Measurements from ENCODE around the gene STK32C. TPM values are rescaled to one million over a fixed set of nuclear protein-coding genes. Genes with fewer than 3 reads are reported as not detected.

The STK32C gene
- total and polyA plus RNA-seq, 2 of the 4 experiments (the other 2 are of a cell fraction): 5.0 to 8.3 TPM

GRCh38 chr10:132196178-132197113 is 111.3 kb downstream of the STK32C start:
- Histone ChIP-seq H3K9ac (ENCODE audit: low read depth, low read length) (no peak overlapping the region), H4K20me1 (ENCODE audit: insufficient read depth, low read length) (peaks cover 9% of the 10 kb centered on the region), H4K8ac (ENCODE audit: low read depth in 2 of 2, low read length in 2 of 2) (no peak overlapping the region), H2BK120ac (ENCODE audit: low read depth, low read length) (no peak overlapping the region), H3K18ac (ENCODE audit: low read depth, low read length) (no peak overlapping the region), H2BK5ac (ENCODE audit: low read depth, low read length, poor library complexity, severe bottlenecking) (no peak overlapping the region), H3K23ac (ENCODE audit: low read depth, low read length) (no peak overlapping the region), H3K56ac (ENCODE audit: extremely low read depth, insufficient read depth, low read length) (no peak overlapping the region), H2BK15ac (ENCODE audit: low read depth, low read length) (no peak overlapping the region), H3K9me3 (ENCODE audit: control insufficient read depth, insufficient read depth, low read length) (no peaks in the 10 kb centered on the region), H3K36me3 (ENCODE audit: control insufficient read depth, insufficient read depth, low read length) (peaks cover 31% of the 10 kb centered on the region), H2BK20ac (ENCODE audit: low read depth, low read length) (no peak overlapping the region), H3K4me1 (ENCODE audit: control insufficient read depth, insufficient read depth, low read length) (no peaks in the 10 kb centered on the region), H3K4ac (ENCODE audit: low read depth, low read length) (no peak overlapping the region), H2AK9ac (replicated peaks; ENCODE audit: low read depth, low read length, poor library complexity) (no peak overlapping the region), H3K4me3 (ENCODE audit: insufficient read depth, low read depth, low read length) (no peak overlapping the region), H4K91ac (ENCODE audit: insufficient read depth, low read depth, low read length) (no peak overlapping the region), H3K4me2 (ENCODE audit: low read depth, low read length) (no peak overlapping the region), H3K14ac (replicated peaks; ENCODE audit: low read depth, low read length) (no peak overlapping the region), H3K79me1 (ENCODE audit: low read depth in 1 of 2, low read length in 2 of 2) (no peaks in the 10 kb centered on the region), H2AK5ac (ENCODE audit: low read depth, low read length) (no peak overlapping the region), H3K27me3 (ENCODE audit: control insufficient read depth, insufficient read depth, low read length) (no peaks in the 10 kb centered on the region), H2AFZ (replicated peaks; ENCODE audit: low read length, poor library complexity) (no peak overlapping the region), H3K27ac (ENCODE audit: insufficient read depth, low read length) (no peak overlapping the region), H4K5ac (ENCODE audit: low read depth, low read length) (no peak overlapping the region), H3K9me1 (ENCODE audit: insufficient read depth, low read length) (no peaks in the 10 kb centered on the region; the same call in 1 of the 2 replicates)
- 80% methylated on average over 6 of the region's 30 CpGs; no CpG with 5 or more reads in 1 of the 2 experiments for WGBS, 2 experiments (ENCODE audit: extremely low coverage in 2 of 2, insufficient read length in 1 of 2)
- dilution Hi-C loops (cut with HindIII; ENCODE audit: low sequenced_read_pairs, unreplicated experiment): no loop called here
- DNase-seq (no peak), ATAC-seq (ENCODE audit: low read depth) (no peak)
- in situ Hi-C loops (cut with MboI; ENCODE audit: low sequenced_read_pairs): no loop called here
- ChIA-PET CTCF (no interaction called here), POLR2A (ENCODE audit: unreplicated experiment) (no interaction called here)
- no peak for TF ChIP-seq NFE2L2 (IDR thresholded peaks at IDR 0.05; ENCODE audit: low read depth, low read length)
- no peak for TF ChIP-seq RAD21 (IDR thresholded peaks at IDR 0.05; ENCODE audit: low read length)
- no peak for TF ChIP-seq CHD1 (IDR thresholded peaks at IDR 0.05; ENCODE audit: low read depth, low read length)
- TF ChIP-seq BHLHE40 (IDR thresholded peaks at IDR 0.05; ENCODE audit: low read depth, low read length): no peak
- TF ChIP-seq FOS (IDR thresholded peaks at IDR 0.05; ENCODE audit: low read depth, low read length): no peak
- TF ChIP-seq CEBPB (IDR thresholded peaks at IDR 0.05; ENCODE audit: low read depth, low read length): no peak
- intact Hi-C loops (cut with micrococcal nuclease): no loop called here
- BruUV-seq (replicated peaks): no TSS peak
